ENCODE measurements around the gene IZUMO4.

DNA sequence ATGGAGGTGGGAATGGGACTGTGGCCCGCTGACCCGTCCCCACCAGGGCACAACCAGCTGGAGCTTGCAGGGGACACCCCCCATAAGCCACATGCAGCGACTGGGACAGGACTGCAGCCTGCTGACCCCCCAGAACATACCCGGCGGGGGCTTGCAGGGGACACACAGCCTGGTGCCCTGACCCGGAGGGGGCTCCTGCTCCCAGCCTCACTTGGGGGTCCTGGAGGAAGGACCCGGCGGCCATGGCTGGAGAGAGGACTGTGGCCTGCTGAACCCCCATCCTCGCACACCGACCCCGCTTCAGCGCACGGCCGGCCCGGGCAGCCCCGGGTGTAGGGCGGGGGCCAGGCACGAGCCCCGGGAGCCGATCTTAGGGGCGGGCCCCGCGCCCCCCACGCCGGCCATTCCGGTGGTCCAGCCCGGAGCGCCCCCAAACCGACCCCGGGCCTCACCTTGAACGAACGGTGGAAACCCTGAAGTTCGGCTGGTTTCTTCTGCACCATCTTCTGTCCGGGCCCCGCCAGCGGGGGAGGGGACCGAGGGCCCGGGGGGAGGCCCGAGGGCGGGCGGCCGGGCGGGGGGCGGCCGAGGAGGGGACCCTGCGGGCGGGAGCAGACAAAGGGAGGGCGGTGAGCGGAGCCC is 46.2 kb upstream of the IZUMO4 start:
- TF ChIP-seq MXI1 (conservative IDR thresholded peaks at IDR 0.05; ENCODE audit: poor library complexity, severe bottlenecking), result no peak
- TF ChIP-seq, protein P1, sequence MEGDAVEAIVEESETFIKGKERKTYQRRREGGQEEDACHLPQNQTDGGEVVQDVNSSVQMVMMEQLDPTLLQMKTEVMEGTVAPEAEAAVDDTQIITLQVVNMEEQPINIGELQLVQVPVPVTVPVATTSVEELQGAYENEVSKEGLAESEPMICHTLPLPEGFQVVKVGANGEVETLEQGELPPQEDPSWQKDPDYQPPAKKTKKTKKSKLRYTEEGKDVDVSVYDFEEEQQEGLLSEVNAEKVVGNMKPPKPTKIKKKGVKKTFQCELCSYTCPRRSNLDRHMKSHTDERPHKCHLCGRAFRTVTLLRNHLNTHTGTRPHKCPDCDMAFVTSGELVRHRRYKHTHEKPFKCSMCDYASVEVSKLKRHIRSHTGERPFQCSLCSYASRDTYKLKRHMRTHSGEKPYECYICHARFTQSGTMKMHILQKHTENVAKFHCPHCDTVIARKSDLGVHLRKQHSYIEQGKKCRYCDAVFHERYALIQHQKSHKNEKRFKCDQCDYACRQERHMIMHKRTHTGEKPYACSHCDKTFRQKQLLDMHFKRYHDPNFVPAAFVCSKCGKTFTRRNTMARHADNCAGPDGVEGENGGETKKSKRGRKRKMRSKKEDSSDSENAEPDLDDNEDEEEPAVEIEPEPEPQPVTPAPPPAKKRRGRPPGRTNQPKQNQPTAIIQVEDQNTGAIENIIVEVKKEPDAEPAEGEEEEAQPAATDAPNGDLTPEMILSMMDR (IDR thresholded peaks at IDR 0.05; ENCODE audit: poor library complexity, severe bottlenecking), result no peak
- TF ChIP-seq POLR2AphosphoS5 (IDR thresholded peaks at IDR 0.05), result no peak
- no peak for TF ChIP-seq EZH2 (IDR thresholded peaks at IDR 0.05; ENCODE audit: borderline replicate concordance, insufficient read depth, low read length, poor library complexity, severe bottlenecking)
- TF ChIP-seq TAF1 (IDR thresholded peaks at IDR 0.05; ENCODE audit: low read depth), result no peak
- no peak for TF ChIP-seq REST (IDR thresholded peaks at IDR 0.05; ENCODE audit: borderline replicate concordance)
- no peak for TF ChIP-seq RAD21 (conservative IDR thresholded peaks at IDR 0.05)
- no peak for TF ChIP-seq SMC3 (conservative IDR thresholded peaks at IDR 0.05; ENCODE audit: poor library complexity)
